Measurements from ENCODE around the gene FCN1.

Gene FCN1

DNA sequence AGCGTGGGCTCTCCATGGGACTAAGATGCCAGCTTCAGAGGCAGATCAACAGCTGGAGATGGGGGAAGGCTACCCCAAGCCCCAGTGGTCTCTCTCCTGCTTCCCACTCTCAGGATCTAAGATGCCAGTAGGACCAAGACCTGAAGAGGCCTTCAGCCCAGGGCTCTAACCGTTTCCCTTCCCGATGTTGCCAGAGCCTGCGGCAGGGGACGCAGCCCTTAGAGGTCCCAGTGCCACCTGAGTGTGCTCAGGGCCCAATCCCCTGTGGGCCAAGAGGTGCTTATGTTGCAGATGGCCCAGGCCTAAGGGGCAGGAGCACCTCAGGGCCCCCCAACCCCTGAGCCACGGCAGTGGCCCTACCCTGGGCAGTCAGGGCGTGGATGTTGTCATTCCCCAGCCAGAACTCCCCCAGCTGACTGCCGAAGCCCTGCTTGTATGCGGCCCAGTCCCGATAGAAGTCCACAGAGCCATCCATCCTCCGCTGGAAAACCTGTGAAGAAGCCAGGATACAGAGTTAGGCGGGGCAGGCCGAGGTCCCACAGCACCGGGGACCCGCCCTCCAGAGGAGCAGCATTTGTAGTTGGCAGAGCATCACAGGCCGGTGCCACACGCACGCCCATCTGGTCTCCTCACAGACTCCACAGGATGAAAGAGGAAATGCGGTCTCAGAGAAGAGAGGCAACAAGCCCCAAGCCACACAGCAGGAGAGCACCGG lies 5.4 kb downstream of the FCN1 start:
- H3K27me3 Mint-ChIP-seq (ENCODE audit: low read depth, poor library complexity) = peaks cover 22% of the 10 kb centered on the region
- no peaks in the 10 kb centered on the region for H3K9me3 Mint-ChIP-seq
- no peak overlapping the region for H3K4me3 Mint-ChIP-seq
- DNase-seq = no peak
- no peak overlapping the region for H3K27ac Mint-ChIP-seq
- H3K36me3 Mint-ChIP-seq (ENCODE audit: low read depth) = no peaks in the 10 kb centered on the region
- H3K4me1 Mint-ChIP-seq = peaks cover 27% of the 10 kb centered on the region
- TF ChIP-seq, protein P1, sequence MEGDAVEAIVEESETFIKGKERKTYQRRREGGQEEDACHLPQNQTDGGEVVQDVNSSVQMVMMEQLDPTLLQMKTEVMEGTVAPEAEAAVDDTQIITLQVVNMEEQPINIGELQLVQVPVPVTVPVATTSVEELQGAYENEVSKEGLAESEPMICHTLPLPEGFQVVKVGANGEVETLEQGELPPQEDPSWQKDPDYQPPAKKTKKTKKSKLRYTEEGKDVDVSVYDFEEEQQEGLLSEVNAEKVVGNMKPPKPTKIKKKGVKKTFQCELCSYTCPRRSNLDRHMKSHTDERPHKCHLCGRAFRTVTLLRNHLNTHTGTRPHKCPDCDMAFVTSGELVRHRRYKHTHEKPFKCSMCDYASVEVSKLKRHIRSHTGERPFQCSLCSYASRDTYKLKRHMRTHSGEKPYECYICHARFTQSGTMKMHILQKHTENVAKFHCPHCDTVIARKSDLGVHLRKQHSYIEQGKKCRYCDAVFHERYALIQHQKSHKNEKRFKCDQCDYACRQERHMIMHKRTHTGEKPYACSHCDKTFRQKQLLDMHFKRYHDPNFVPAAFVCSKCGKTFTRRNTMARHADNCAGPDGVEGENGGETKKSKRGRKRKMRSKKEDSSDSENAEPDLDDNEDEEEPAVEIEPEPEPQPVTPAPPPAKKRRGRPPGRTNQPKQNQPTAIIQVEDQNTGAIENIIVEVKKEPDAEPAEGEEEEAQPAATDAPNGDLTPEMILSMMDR (IDR thresholded peaks at IDR 0.05) = no peak

DNA sequence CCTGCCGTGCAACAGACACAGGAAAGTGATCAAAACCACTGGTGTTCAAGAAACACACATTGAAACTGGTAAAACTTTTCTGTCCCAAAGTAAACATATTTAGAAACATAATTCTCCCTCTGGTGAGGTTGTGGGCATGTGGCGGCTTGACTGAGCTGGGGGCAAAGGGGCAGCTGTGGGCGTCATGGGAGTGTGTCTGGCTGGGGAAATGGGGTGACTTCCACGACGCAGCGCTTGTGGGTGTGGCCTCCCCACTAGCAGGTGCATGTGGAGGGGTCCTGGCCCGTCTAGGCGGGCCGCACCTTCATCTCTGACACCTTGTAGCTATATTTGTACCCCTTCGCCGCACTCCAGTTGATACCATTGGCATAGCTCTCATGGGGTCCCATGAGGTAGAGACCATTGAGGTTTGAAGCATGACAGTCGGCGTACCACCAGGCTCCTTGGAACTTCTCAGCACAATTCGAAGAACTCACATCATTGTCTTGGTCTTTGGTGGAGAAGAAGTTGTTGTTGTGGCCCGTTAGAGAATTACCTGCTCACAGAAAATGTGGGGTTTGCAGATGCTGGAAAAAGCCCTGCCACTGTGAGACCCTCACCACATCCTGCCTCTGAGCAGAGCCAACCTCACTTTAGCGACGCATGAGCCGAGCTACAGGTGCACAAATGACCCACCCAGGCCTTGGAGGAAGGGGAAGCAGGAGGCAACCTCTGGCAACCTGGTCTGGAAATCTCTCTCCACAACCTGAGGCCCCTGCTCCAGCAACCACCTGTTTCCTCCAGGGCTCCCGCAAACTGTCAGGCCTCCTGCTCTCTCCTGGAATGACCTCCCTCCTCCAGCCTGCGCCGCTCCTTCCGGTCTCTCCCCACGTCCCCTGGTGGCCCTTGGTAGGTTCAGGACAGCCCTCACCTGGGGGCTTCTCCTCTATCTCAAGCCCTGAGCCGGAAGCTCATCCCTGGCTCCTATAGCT lies 7.9 kb downstream of the FCN1 start:
- H3K4me1 Mint-ChIP-seq = peaks cover 27% of the 10 kb centered on the region
- no peaks in the 10 kb centered on the region for H3K36me3 Mint-ChIP-seq (ENCODE audit: low read depth)
- H3K9me3 Mint-ChIP-seq = no peaks in the 10 kb centered on the region
- TF ChIP-seq, protein P1 (IDR thresholded peaks at IDR 0.05) = no peak
- peaks cover 15% of the 10 kb centered on the region for H3K27me3 Mint-ChIP-seq (ENCODE audit: low read depth, poor library complexity)
- H3K27ac Mint-ChIP-seq = no peak overlapping the region
- no peak overlapping the region for H3K4me3 Mint-ChIP-seq
- no peak for DNase-seq

DNA sequence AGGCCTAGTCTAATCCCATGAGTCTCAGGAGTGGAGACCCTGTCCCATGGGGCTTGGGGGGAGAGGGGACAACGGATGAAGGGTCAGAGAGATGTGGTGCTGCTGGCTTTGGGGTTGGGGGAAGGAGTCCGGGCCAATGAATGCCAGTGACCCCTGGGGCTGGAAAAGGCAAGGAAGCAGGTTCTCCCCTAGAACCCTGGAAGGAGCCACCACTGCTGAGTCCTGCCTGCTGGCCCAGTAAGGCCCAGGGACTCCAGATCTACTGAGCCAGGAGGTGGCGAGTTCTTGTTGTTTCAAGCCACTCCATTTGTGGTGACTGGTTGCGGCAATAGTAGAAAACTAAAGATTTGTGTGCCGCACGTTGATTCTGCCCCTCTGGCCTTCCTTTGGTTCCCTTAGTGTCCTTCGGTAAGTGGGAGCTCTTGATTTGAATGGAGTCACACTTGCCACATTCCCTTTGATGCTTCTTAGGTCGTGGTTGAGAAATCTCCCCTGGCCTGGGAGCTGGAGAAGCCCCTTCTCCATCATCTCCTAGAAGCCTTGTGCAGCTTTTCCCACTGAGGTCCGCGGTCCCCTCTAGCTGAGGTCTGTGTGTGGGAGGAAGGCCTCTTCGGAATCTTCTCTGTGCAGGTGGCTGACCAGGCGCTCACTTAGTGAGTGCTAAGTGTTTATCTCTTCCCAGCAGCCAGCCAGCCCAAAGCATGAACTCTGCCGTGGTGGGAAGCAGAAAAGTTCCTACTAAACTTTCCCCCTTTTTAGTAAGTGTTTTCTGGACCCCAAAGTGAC lies 9.0 kb downstream of the FCN1 start:
- no peaks in the 10 kb centered on the region for H3K9me3 Mint-ChIP-seq
- no peak for DNase-seq
- TF ChIP-seq, protein P1 (IDR thresholded peaks at IDR 0.05) = no peak
- H3K27ac Mint-ChIP-seq = no peak overlapping the region
- peaks cover 15% of the 10 kb centered on the region for H3K27me3 Mint-ChIP-seq (ENCODE audit: low read depth, poor library complexity)
- H3K36me3 Mint-ChIP-seq (ENCODE audit: low read depth) = no peaks in the 10 kb centered on the region
- H3K4me1 Mint-ChIP-seq = peaks cover 19% of the 10 kb centered on the region
- no peak overlapping the region for H3K4me3 Mint-ChIP-seq

DNA sequence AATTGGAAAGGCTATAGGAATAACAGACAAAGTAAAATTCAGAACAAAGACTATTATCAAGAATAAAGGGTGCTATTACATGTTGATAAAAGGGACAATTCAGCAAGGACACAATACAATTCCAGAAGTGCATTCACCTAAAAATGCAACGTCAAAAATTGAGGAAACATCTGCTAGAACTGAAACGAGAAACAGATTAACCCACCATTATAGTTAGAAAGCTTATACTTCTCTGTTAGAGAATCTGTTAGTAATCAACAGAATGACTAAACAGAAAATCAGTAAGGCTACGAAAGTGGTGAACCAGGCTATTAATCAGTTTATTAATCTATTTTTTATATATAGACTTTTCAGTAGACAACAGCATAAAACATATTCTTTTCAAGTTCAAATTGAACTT lies 14.8 kb downstream of the FCN1 start:
- TF ChIP-seq, protein P1 (IDR thresholded peaks at IDR 0.05) = no peak
- Mint-ChIP-seq H3K27me3 (ENCODE audit: low read depth, poor library complexity) (peaks cover 10% of the 10 kb centered on the region), H3K27ac (no peak overlapping the region), H3K9me3 (peaks cover 19% of the 10 kb centered on the region), H3K36me3 (ENCODE audit: low read depth) (peaks cover 5% of the 10 kb centered on the region), H3K4me1 (no peaks in the 10 kb centered on the region), H3K4me3 (no peak overlapping the region)
- no peak for DNase-seq

DNA sequence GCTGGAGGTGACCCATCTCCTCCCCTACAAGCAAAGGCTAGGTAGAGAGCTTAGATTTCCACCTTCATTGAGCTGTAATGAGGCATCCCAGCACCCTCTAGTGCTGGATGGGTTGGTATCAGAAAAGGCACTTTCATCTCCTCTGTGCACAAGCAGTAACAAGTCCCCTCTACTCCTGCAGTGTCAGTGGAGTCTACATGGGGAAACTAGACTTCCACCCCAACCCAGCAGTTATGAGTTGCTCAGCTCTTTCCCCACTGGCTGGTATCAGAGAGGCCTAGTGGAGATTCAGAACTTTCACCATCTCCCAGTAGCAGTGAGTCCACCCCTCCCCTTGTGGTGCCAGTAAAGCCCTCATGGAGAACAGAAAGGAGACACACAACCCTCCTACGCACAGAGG lies 17.9 kb downstream of the FCN1 start:
- TF ChIP-seq, protein P1 (IDR thresholded peaks at IDR 0.05) = no peak
- peaks cover 5% of the 10 kb centered on the region for H3K36me3 Mint-ChIP-seq (ENCODE audit: low read depth)
- peaks cover 10% of the 10 kb centered on the region for H3K27me3 Mint-ChIP-seq (ENCODE audit: low read depth, poor library complexity)
- H3K4me1 Mint-ChIP-seq = peaks cover 5% of the 10 kb centered on the region
- no peak for DNase-seq
- peaks cover 30% of the 10 kb centered on the region for H3K9me3 Mint-ChIP-seq
- H3K4me3 Mint-ChIP-seq = no peak overlapping the region
- H3K27ac Mint-ChIP-seq = no peak overlapping the region

Measured in nephron progenitor cell (in vitro differentiated cells).